H9 (cell line): Measurements from ENCODE around the gene TCFL5. TPM values are rescaled to one million over a fixed set of nuclear protein-coding genes. Genes with fewer than 3 reads are reported as not detected.

ENCODE experiments used
- DNase-seq: peaks from one replicate; pipeline ENCODE4 v3.0.0-alpha.2; 2017
- H2AFZ ChIP-seq: one replicate; pipeline ENCODE4 v1.6.1; 2013; ENCODE audit warnings: mild to moderate bottlenecking, low read length, control low read depth, moderate library complexity
- H2AK5ac ChIP-seq: 2 replicates; pipeline ENCODE4 v1.6.1; 2013; ENCODE audit warnings: low read length, control low read depth, mixed read lengths; ENCODE audit not compliant: insufficient read length
- H2BK120ac ChIP-seq: one replicate; pipeline ENCODE4 v1.6.1; 2013; ENCODE audit warnings: low read depth, mild to moderate bottlenecking, low read length, control low read depth, inconsistent platforms; ENCODE audit not compliant: poor library complexity, severe bottlenecking
- H2BK12ac ChIP-seq: 2 replicates; pipeline ENCODE4 v1.6.1; 2013; ENCODE audit warnings: low read length, control low read depth, mixed read lengths, low read depth; ENCODE audit not compliant: insufficient read length
- H2BK15ac ChIP-seq: 2 replicates; pipeline ENCODE4 v1.6.1; 2013; ENCODE audit warnings: low read depth, low read length, control low read depth
- H2BK20ac ChIP-seq: one replicate; pipeline ENCODE4 v1.6.1; 2013; ENCODE audit warnings: low read depth, mild to moderate bottlenecking, low read length, control low read depth, inconsistent platforms; ENCODE audit not compliant: poor library complexity, severe bottlenecking
- H2BK5ac ChIP-seq: 2 replicates; pipeline ENCODE4 v1.6.1; 2013; ENCODE audit warnings: low read length, control low read depth, mixed read lengths; ENCODE audit not compliant: insufficient read length
- H3K14ac ChIP-seq: 2 replicates; pipeline ENCODE4 v1.6.1; 2013; ENCODE audit warnings: low read length, control low read depth; ENCODE audit not compliant: insufficient read depth
- H3K18ac ChIP-seq: 2 replicates; pipeline ENCODE4 v1.6.1; 2013; ENCODE audit warnings: low read depth, mild to moderate bottlenecking, mixed read lengths, low read length, control low read depth; ENCODE audit not compliant: insufficient read length
- H3K23ac ChIP-seq: 2 replicates; pipeline ENCODE4 v1.6.1; 2013; ENCODE audit warnings: low read length, control low read depth, mixed read lengths, low read depth; ENCODE audit not compliant: insufficient read length
- H3K23me2 ChIP-seq: 2 replicates; pipeline ENCODE4 v1.6.1; 2013; ENCODE audit warnings: low read depth, mild to moderate bottlenecking, mixed read lengths, low read length, control low read depth; ENCODE audit not compliant: insufficient read length, poor library complexity, severe bottlenecking
- H3K27ac ChIP-seq: 2 replicates; pipeline ENCODE4 v1.5.1; 2013; ENCODE audit warnings: low read length, control low read depth, mixed read lengths, low read depth; ENCODE audit not compliant: insufficient read length
- H3K27me3 ChIP-seq: 2 replicates; pipeline ENCODE4 v1.6.1; 2013; ENCODE audit warnings: low read length, control low read depth, inconsistent platforms; ENCODE audit not compliant: insufficient read depth
- H3K4ac ChIP-seq: 2 replicates; pipeline ENCODE4 v1.6.1; 2013; ENCODE audit warnings: low read depth, mild to moderate bottlenecking, control low read depth, inconsistent platforms, low read length, moderate library complexity
- H3K4me1 ChIP-seq: 2 replicates; pipeline ENCODE4 v1.6.1; 2013; ENCODE audit warnings: low read length, control low read depth, inconsistent platforms; ENCODE audit not compliant: insufficient read depth
- H3K4me2 ChIP-seq: 2 replicates; pipeline ENCODE4 v1.6.1; 2013; ENCODE audit warnings: low read length, control low read depth, mixed read lengths; ENCODE audit not compliant: insufficient read length, insufficient read depth
- H3K56ac ChIP-seq: 2 replicates; pipeline ENCODE4 v1.6.1; 2013; ENCODE audit warnings: low read depth, mild to moderate bottlenecking, mixed read lengths, low read length, control low read depth; ENCODE audit not compliant: insufficient read length
- H3K79me1 ChIP-seq: 2 replicates; pipeline ENCODE4 v1.6.1; 2013; ENCODE audit warnings: low read depth, mild to moderate bottlenecking, moderate library complexity, low read length, control low read depth, inconsistent platforms; ENCODE audit not compliant: insufficient read depth, poor library complexity, severe bottlenecking
- H3K79me2 ChIP-seq: 2 replicates; pipeline ENCODE4 v1.6.1; 2013; ENCODE audit warnings: low read length, control low read depth, inconsistent platforms; ENCODE audit not compliant: insufficient read depth
- H3K9ac ChIP-seq: 2 replicates; pipeline ENCODE4 v1.6.1; 2013; ENCODE audit warnings: low read length, control low read depth, mixed read lengths; ENCODE audit not compliant: insufficient read length; ENCODE audit errors: extremely low read depth
- H3K9me3 ChIP-seq: one replicate; pipeline ENCODE4 v1.6.1; 2013; ENCODE audit warnings: low read depth, low read length, inconsistent platforms; ENCODE audit not compliant: control insufficient read depth
- H3T11ph ChIP-seq: one replicate; pipeline ENCODE4 v1.6.1; 2013; ENCODE audit warnings: mild to moderate bottlenecking, low read length, control low read depth, inconsistent platforms
- H4K20me1 ChIP-seq: one replicate; pipeline ENCODE4 v1.6.1; 2013; ENCODE audit not compliant: control insufficient read depth, insufficient read length, insufficient read depth
- H4K5ac ChIP-seq: 2 replicates; pipeline ENCODE4 v1.6.1; 2013; ENCODE audit warnings: low read depth, mild to moderate bottlenecking, mixed read lengths, low read length, control low read depth; ENCODE audit not compliant: insufficient read length
- H4K8ac ChIP-seq: replicated peaks from 2 replicates; pipeline ENCODE4 v1.6.1; 2013; ENCODE audit warnings: low read length, control low read depth, mixed read lengths, low read depth; ENCODE audit not compliant: insufficient read length
- H4K91ac ChIP-seq: 2 replicates; pipeline ENCODE4 v1.6.1; 2013; ENCODE audit warnings: low read depth, mild to moderate bottlenecking, moderate library complexity, mixed read lengths, low read length, control low read depth; ENCODE audit not compliant: insufficient read length
- H3K27ac Mint-ChIP-seq, 3 experiments: 2 replicates in 2 of 3; 3 replicates in 1 of 3; pipeline ENCODE4 v1.8.0; 2020 to 2021; ENCODE audit warnings: mixed read lengths in 3 of 3, mild to moderate bottlenecking in 1 of 3, moderate library complexity in 1 of 3
- H3K27me3 Mint-ChIP-seq: 2 replicates; pipeline ENCODE4 v1.8.0; 2021; ENCODE audit warnings: low read depth, mild to moderate bottlenecking, moderate library complexity, mixed read lengths
- H3K36me3 Mint-ChIP-seq, 3 experiments: 2 replicates in 2 of 3; 3 replicates in 1 of 3; pipeline ENCODE4 v1.8.0; 2020 to 2021; ENCODE audit warnings: low read depth in 3 of 3, mixed read lengths in 3 of 3; ENCODE audit not compliant: insufficient read depth in 1 of 3
- H3K4me1 Mint-ChIP-seq, 2 experiments: 2 replicates each; pipeline ENCODE4 v1.8.0; 2020; ENCODE audit warnings: mixed read lengths in 2 of 2
- H3K4me3 Mint-ChIP-seq, 2 experiments: 2 replicates in 1 of 2; 3 replicates in 1 of 2; pipeline ENCODE4 v1.8.0; 2020 to 2021; ENCODE audit warnings: mild to moderate bottlenecking in 2 of 2, mixed read lengths in 2 of 2, moderate library complexity in 1 of 2
- H3K9me3 Mint-ChIP-seq, 2 experiments: 2 replicates in 1 of 2; 3 replicates in 1 of 2; pipeline ENCODE4 v1.8.0; 2020; ENCODE audit warnings: mild to moderate bottlenecking in 2 of 2, mixed read lengths in 2 of 2, moderate library complexity in 1 of 2
- CTCF ChIP-seq: fragments of 200-600 bp; sonication (generic); conservative IDR thresholded peaks from 3 replicates; pipeline ENCODE4 v1.8.0; 2021; ENCODE audit warnings: antibody characterized with exemption, mild to moderate bottlenecking
- WGBS: extraction: QIAGEN DNeasy Blood & Tissue Kit; methylation state at CpG from one replicate; pipeline ENCODE4 v1.1.7; 2013; ENCODE audit warnings: missing lambda C conversion rate, low lambda C conversion rate, mixed read lengths; ENCODE audit not compliant: insufficient read length; ENCODE audit errors: extremely low coverage; 5-methylcytosine and 5-hydroxymethylcytosine counted together
- total RNA-seq: library from RNA; stranded (reverse); gene quantifications from 2 replicates; pipeline ENCODE4 v1.2.1, GENCODE V29; 2021

Gene TCFL5
- total RNA-seq, 1 experiment from 2014 or later: 16.4 TPM

- Histone ChIP-seq H4K8ac (no peak overlapping the region), H4K91ac (no peak overlapping the region), H2BK12ac (no peak overlapping the region), H3K4me2 (no peak overlapping the region), H3K27ac (no peak overlapping the region), H3K79me1 (no peaks in the 10 kb centered on the region), H4K5ac (no peak overlapping the region), H2AK5ac (no peak overlapping the region), H3K9me3 (no peaks in the 10 kb centered on the region), H3K14ac (no peak overlapping the region), H3K79me2 (no peaks in the 10 kb centered on the region), H3T11ph (no peak overlapping the region), H3K18ac (no peak overlapping the region), H4K20me1 (no peaks in the 10 kb centered on the region), H2BK15ac (no peak overlapping the region), H3K23me2 (no peaks in the 10 kb centered on the region), H3K9ac (no peak overlapping the region), H2AFZ (no peak overlapping the region), H3K23ac (no peak overlapping the region), H2BK20ac (no peak overlapping the region), H3K27me3 (no peaks in the 10 kb centered on the region), H2BK120ac (no peak overlapping the region), H3K56ac (no peak overlapping the region), H2BK5ac (no peak overlapping the region), H3K4me1 (no peaks in the 10 kb centered on the region), H3K4ac (no peak overlapping the region)
- Mint-ChIP-seq H3K4me3 (no peak overlapping the region), H3K27me3 (no peaks in the 10 kb centered on the region), H3K4me1 (peaks cover 0 to 9% of the 10 kb centered on the region in 2 experiments; a peak in 2 of 4 replicates), H3K27ac (peak overlapping the region in 1 of 3 experiments; percentile 22; a peak in 1 of 7 replicates), H3K9me3 (no peaks in the 10 kb centered on the region), H3K36me3 (peaks cover 26 to 61% (median 56%) of the 10 kb centered on the region in 3 experiments)
- WGBS: no CpG with 5 or more reads among the region's 12 CpGs
- no peak for DNase-seq
- no peak for TF ChIP-seq CTCF
These were observed 8.8 kb downstream of the TCFL5 start for GRCh38 chr20:62852841-62853240.
